ENCODE measurements around the gene RWDD2A.

The RWDD2A gene

DNA sequence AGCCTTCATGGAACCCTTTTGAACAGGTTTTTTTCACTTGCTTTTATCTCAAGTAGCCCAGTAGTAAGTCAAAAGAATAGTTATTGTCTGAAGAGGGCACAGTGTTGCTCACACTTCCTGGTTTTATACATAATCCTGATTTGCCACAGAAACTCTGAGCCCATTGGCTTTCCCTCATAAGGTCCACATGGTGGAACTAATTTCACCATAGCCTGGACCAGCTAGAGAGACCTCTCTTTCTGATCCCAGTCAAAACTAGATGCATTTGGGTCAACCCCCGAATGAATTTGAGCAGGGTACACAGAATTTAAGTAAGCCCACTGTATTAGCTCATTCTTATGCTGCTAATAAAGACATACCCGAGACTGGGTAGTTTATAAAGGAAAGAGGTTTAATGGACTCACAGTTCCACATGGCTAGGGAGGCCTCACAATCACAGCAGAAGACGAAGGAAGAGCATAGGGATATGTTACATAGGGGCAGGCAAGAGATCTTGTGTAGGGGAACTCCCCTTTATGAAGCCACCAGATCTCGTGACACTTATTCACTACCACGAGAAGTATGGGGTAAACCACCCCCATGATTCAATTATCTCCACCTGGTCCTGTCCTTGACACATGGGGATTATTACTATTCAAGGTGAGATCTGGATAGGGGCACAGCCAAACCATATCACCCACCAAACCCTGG, 6.2 kb downstream of the RWDD2A start:
- no peak for DNase-seq

DNA sequence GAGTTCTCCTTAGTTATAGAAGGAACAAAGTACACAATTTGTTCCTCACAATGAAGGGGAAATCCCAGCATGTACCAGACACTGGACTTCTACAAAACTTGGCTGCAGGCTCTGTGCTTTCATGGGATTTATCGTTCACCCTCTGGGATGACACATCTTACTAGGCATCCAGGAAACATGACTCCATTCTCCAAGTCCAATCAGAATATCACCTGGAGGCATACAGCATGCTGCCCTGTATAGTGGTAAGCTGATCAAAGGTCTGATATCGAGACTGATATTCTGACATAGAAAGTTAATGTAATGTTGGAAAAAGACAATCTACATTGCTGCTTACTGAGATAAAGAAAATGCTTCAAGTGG, 6.7 kb downstream of the RWDD2A start:
- no peak for DNase-seq

DNA sequence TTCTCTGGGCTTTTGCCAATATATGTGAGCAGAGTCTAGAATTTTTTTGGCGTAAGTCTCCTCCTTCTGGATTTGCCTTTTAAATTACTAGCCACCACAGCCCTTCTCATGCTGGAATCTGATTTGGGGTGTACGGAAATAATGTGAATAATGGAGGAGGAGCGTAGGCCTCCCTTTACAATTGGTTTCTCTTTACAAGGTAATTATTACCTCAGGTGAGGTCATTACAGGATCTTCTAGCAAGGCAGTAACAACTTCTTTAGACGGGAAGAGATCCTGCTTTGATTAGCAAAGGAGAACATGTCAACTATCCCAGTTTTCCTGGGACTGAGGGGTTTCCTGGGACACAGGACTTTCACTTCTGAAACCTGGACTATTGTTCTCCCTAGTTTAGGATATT, 8.9 kb downstream of the RWDD2A start:
- no peak for DNase-seq

DNA sequence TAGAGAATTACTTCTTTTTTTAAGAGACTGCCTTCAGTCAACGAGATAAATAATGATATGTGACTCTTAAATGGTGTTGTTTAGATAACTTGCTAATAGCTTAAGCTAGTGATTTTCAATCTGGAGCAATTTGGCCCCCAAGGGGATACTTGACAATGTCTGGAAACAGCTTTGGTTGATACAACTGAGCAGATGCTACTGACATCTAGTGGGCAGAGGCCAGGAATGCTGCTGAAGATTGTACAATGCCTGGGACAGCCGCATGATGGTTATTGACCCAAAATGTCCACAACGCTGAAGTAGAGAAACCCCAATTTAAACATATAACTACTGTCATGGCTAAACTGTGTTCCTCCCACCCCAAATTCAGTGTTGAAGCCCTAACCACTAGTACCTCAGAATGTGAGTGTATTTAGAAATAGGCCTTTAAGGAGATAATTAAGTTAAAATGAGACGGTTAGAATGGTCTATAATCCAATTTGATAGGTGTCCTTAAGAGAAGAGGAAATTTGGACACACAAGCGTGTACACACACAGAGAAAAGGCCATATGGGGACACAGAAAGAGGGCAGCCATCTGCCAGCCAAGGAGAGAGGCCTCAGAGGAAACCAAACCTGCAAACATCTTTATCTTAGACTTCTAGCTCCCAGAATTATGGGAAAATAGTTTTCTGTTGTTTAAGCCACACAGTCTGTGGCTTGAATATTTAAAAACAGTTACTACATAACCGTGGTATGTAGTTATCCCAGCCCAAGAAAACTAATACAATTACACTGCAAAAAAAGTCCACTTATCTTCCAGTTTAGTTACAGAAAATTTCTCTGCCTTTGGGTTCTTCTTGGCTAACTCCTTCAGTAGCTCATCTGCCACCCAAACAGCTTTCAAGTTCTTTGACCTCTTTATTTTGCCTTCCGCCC, 22.2 kb downstream of the RWDD2A start:
- peak; percentile 47 for DNase-seq

DNA sequence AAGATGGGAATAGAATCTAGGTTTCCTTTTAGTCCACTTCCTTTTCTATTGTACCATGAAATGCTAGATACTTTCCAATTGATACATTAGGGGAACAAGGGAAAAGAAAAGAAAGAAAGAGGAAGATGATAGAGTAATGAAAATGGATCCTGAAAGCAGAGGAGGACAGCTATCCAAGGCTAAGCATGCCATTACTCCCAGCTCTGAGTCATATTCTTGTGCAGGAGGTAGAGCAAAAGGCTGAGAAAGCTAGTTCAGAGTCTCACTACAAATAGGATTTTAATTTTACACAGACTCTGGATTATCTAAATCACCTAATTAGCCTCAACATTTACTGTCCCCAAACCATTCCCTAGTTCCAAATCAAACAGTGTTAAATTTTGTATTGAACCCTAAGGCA, 23.6 kb downstream of the RWDD2A start:
- DNase-seq = no peak

DNA sequence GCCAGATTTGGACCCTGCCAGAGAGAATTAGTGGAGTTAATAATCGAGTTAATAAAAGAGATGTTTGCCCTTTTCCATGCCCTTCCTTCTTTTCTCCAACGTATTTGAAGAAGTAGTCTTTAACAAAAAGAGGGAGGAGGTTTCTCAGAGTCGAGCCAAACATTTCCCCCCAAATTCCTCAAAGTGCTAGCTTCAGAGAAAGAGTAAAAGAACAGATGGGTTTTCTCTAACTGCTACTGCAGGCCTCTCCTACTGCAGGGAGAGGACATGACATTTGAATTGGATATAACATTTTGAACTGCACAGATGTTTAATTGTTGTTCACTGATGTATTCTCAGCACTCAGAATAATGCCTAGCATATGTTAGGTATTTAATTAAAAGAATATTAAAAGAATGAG, 25.5 kb downstream of the RWDD2A start:
- no peak for DNase-seq

DNA sequence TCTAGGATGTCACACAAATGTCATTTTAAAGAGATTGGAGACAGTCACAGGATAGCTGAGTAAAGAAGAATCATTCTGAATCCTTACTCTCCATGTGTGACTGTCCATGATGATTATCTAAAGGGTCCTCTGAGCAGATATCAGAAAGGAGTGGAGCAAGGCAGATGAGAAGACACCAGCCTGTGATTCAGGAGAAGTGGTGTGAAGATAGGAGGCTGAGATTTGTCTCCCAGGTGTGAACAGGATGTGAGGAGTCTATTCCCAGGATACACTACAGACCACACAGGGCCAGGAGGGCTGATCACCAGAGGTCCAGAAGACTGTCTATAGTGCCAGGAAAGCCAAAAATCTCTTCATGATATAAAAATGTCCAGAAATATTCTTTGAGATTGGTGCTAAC, 27.0 kb downstream of the RWDD2A start:
- no peak for DNase-seq

DNA sequence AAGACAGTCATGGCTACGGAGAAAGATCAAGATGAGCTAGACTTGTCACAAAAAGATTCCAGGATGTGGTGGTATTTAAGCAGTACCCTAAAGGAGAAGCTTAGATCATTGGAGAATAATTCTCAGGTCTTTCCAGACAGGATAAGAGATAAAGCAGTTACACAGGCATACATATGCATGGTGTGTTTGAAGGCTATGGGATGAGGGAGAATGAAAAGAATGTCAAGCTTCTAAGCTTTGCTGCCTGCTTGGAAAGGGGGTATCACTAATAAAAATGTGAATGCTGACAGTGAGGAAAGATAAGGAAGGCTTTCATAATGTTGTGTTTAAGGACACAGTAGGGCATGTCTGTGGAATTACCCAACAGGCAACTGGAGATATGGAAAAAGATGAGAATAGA, 28.1 kb downstream of the RWDD2A start:
- no peak for DNase-seq

DNA sequence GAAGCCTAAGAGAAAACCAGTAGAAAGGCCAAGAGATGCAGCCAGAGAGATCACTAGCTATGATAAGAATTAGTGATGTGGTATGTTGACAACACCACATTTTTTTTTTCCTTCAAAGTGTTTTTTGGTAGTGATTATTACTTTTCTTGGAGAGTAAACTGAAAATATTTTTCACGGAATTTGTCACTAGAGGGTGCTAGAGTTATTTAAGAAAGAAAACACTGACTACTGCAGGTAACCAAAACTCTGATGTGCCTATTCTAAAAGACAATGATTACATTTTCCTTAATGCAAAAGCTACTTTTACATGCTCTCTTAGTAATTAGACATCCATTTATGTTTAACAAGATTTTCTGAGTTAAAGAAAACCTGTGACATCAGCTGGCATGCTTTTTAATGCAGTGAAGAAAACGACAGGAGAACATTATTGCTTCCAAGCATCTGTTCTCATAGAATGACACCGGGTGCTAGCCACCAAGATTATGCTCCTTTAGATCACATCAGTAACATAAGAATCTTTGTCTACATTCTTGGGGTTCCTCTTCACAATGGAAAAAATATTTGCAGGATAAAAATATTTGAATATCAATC, 28.8 kb downstream of the RWDD2A start:
- no peak for DNase-seq

DNA sequence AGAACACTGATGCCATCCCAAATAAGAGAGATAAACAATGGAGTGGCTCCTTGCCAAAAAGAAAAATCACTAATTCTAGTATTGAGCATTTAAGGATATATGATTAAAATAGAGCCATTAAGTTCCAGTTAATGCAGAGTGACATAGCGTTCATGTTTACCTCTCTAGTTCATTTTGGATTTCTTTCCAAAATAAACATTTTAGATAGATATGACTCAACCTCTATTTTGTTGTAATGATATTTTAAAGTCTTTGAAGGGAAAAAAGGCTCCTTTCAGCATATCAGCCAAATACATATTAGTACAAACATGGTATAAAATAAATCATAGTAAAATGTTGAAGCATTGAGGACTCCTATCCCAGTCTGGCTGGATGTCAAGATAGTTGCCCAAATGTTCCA, 33.4 kb downstream of the RWDD2A start:
- DNase-seq = no peak

DNA sequence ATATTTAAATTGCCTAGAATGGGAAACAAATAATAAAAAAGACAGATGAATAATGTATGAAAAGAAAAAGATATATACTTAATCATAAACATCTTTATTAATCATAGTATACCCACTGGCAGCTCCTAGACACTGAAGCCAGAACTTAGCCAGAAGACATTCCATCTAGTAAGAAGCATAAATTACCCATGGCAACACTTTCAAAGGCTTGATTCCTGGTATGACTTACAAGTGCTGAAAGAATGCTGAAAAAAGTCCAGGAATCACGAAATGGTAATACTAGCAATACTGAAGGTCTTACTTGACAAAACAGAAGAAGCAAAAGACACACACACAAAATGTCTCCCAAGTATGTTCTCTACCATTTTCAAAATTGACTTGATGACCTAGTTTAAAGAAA, 38.0 kb downstream of the RWDD2A start:
- DNase-seq = no peak

DNA sequence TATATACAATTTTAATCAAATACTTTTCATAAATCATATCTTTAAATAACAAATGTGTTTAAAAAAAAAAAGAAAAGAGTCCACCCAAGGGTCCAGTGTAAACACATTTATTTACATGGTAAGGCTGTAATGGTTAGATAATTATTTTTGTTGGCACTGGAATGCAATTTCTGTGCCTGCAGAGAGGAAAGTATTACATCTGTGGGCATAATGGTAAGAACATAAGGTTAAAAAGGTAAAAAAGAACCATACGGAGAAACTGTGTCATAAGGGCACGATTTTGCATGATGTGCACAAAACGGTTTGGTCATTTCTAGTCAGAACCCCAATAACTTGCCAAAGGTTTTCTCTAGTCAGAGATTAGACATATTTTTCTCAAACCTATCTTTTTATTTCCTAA, 54.3 kb downstream of the RWDD2A start:
- DNase-seq = no peak
